Measurements from ENCODE around the gene KIAA1586.

The KIAA1586 gene

GRCh38 chr6:57074383-57074782 lies 27.9 kb downstream of the KIAA1586 start:
- TF ChIP-seq ZFX (IDR thresholded peaks at IDR 0.05; ENCODE audit: borderline replicate concordance) (no peak), CTCF (IDR thresholded peaks at IDR 0.05) (no peak)
- no peak overlapping the region for H3K27ac ChIP-seq

- no peak for TF ChIP-seq ZFX (IDR thresholded peaks at IDR 0.05; ENCODE audit: borderline replicate concordance)
- H3K27ac ChIP-seq = no peak overlapping the region
Observed at GRCh38 chr6:57075092-57075491, 28.6 kb downstream of the KIAA1586 start.

- TF ChIP-seq CTCF (IDR thresholded peaks at IDR 0.05) (no peak), ZFX (IDR thresholded peaks at IDR 0.05; ENCODE audit: borderline replicate concordance) (no peak)
Observed at GRCh38 chr6:57078531-57079207, 32.2 kb downstream of the KIAA1586 start.

GRCh38 chr6:57085471-57085870 lies 39.0 kb downstream of the KIAA1586 start:
- no peak overlapping the region for H3K27ac ChIP-seq
- TF ChIP-seq CTCF (IDR thresholded peaks at IDR 0.05) (no peak), ZFX (IDR thresholded peaks at IDR 0.05; ENCODE audit: borderline replicate concordance) (no peak)

More at GRCh38 chr6:57078531-57079207, 32.2 kb downstream of the KIAA1586 start:
- no peak overlapping the region for H3K27ac ChIP-seq

- H3K27ac ChIP-seq = no peak overlapping the region
- TF ChIP-seq CTCF (IDR thresholded peaks at IDR 0.05) (no peak), ZFX (IDR thresholded peaks at IDR 0.05; ENCODE audit: borderline replicate concordance) (no peak)
Observed at GRCh38 chr6:57086843-57087242, 40.4 kb downstream of the KIAA1586 start.

GRCh38 chr6:57087916-57088315 lies 41.4 kb downstream of the KIAA1586 start:
- TF ChIP-seq CTCF (IDR thresholded peaks at IDR 0.05) (no peak), ZFX (IDR thresholded peaks at IDR 0.05; ENCODE audit: borderline replicate concordance) (no peak)
- H3K27ac ChIP-seq = no peak overlapping the region

- peak overlapping the region; percentile 76 for H3K27ac ChIP-seq
- TF ChIP-seq CTCF (IDR thresholded peaks at IDR 0.05) (no peak), ZFX (IDR thresholded peaks at IDR 0.05; ENCODE audit: borderline replicate concordance) (no peak)
Observed at GRCh38 chr6:57089265-57089664, 42.8 kb downstream of the KIAA1586 start.
